HL-60/S4 treated with retinoic acid at 250 ng/mL for 4 days and 3 days (cell line): ENCODE results near the gene C17orf75.
"Not testable (repeated sequence)": the region's sequence is repeated elsewhere in the genome, so short reads cannot be mapped to it uniquely, and the experiment has no call there.

ENCODE experiments used
- in situ Hi-C: fragments of 300-500 bp; cut with MboI; formaldehyde crosslinking; loops from 2 replicates; pipeline ENCODE4 v1.7.0; 2022; ENCODE audit warnings: low sequenced_read_pairs

Gene C17orf75, protein sequence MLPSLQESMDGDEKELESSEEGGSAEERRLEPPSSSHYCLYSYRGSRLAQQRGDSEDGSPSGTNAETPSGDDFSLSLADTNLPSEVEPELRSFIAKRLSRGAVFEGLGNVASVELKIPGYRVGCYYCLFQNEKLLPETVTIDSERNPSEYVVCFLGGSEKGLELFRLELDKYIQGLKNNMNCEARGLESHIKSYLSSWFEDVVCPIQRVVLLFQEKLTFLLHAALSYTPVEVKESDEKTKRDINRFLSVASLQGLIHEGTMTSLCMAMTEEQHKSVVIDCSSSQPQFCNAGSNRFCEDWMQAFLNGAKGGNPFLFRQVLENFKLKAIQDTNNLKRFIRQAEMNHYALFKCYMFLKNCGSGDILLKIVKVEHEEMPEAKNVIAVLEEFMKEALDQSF

DNA sequence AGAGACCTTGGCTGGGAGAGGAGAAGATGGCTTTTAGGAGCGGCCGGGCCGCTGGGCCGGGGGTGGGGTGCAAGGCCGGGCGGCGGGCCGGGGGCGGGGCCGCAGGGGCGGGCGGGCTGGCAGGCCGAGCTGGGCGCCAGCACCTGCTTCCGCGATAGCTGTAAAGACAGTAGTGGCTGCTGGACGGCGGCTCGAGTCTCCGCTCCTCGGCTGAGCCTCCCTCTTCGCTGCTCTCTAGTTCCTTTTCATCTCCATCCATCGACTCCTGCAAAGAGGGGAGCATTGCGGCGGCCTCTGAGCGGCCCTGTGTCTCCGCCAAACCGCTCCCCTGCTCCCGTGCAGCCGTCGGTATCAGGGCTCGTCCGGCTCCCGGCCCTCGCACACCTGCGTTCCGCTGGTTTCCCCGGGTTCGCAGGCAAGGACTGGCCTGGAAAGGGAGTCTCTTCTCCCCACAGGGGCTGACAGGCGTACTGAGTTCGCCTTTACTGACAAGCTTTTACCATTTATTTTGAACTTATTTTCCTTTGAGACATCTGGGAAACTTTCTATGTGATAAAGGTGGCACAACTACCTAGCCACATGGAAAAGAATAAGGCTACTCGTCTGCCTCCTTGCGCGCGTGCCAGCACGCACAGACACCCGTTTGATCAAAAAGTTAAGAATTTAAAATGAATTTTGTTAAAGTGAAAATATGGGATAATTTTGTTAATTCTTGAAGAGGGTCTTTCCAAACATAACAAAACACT is at the start of gene C17orf75:
C17orf75 (minus strand) TSS at position 317 of the 746 bp plus-strand sequence; CDS start at position 283, 34 bp downstream.
- in situ Hi-C loops, result loop anchor here (25.0 kb wide), 1 partner anchor 330 kb away; the partner anchor contains the start of gene LRRC37B

DNA sequence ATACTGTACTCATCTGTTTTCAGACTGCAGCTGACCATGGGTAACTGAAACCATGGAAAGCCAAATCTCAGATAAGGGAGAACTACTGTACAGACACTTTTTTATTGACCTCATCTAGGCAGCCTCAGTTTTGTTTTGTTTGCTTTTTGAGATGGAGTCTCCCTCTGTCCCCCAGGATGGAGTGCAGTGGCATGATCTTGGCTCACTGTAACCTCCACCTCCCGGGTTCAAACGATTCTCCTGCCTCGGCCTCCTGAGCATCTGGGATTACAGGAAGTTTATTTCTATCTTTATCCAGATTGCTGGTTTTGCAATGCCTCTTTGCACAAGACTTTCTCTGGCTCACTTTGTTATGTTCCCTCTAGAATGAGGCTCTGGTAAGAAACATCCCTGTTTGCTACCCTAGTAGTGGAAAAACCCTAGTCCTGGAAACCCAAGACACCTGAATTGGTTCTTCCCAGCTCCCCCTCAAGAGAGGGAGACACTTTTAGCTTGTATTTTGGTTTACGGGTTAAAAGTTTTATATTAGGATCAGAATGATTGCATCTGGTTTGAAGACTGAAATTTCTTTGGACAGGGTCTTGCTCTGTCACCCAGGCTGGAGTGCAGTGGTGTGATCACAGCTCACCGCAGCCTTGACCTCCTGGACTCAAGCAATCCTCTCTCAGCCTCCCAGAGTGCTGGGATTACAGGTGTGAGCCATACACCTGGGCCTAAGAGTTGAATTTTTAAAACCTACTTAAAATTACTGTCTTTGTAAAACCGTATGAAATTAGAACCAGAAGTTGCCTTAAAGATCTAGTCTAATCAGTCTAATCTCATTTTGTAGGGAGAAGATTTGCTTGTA is 46.9 kb upstream of the C17orf75 start:
- in situ Hi-C loops, result no loop called here

DNA sequence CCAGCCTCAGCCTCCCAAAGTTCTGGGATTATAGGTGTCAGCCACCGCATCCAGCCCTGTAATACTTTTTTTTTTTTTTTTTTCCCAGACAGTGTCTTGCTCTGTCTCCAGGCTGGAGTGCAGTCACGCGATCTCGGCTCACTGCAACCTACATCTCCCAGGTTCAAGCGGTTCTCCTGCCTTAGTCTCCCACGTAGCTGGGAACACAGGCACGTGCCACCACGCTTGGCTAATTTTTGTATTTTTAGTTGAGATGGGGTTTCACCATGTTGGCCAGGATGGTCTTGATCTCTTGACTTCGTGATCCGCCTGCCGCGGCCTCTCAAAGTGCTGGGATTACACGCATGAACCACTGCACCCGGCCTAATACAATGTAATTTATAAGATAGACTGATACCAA is 46.2 kb upstream of the C17orf75 start:
- in situ Hi-C loops, result not testable (repeated sequence)

DNA sequence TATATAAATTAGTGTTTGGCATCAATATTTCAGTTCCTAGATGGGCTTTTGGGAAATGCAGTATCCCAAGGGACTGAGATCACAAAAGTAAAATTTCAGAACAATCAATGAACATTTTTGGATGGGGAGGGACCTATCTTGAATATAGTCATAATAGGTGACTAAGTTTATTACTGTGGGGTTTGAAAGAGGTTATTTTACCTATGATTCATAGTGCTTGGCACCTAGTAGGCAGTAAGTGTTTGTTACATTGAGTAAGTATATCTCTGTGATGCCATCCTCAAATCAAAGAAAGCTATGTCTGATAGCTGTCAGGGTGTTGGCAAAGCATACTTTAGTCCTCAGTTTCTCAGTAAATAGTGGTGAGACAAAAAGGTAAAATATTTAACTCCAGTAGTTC is 44.9 kb upstream of the C17orf75 start:
- in situ Hi-C loops, result no loop called here

DNA sequence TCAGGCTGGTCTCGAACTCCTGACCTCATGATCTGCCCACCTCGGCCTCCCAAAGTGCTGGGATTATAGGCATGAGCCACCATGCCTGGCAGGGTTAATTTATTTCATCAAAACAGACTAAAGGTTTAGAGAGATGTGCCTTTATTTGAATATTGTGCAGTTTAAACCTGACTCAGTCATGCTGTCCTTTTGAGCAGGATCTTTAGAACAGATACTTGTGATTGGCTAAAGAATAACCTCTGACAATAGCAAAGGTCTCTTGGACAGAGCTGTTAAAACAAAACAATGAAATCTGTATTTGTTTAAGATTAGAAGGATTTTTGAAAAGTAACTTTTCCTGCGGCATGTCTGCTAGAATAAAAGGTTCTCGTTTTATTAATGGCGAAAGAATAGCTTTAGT is 44.0 kb upstream of the C17orf75 start:
- in situ Hi-C loops, result no loop called here

DNA sequence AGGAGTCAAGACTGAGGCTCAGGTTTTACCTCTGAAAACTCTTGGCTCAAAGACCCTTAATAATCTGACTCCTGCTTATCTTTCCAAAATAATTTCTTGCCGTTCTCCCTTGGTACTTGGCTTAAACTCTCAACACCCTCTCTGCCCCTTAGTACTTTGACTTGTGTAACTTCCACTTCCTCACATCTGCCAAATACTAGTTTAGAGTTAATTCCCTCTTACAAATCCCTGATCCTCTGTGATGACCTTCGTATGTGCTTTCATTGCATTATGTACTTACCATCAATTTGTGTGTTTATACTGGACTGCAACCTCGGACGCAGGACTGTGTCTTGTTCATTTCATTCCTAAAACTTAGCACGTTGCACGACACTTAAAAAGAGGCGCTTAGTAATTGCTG is 43.1 kb upstream of the C17orf75 start:
- in situ Hi-C loops, result no loop called here

DNA sequence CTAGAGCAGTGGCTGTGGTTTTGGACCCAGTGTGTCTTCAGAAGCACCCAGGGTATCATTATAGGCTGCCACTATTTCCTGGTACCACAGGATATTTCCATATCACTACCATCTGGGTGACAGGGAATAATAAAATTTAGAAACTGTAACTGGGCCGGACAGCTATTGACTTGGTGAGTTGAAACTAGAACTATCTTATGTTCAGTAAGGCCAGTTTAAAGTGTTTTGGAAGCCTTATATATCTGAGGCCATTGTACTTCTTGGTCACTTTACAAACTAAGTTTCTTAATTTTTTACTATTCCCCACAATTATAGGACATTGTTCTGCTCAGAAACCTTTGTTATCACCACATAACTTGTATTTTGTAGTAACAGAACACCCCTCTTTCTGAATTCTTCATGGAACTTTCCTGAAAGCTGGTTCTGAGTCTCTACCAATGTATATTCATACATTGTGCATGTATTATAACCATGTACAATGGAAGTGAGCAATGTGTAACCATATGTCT is 42.0 kb upstream of the C17orf75 start:
- in situ Hi-C loops, result no loop called here

DNA sequence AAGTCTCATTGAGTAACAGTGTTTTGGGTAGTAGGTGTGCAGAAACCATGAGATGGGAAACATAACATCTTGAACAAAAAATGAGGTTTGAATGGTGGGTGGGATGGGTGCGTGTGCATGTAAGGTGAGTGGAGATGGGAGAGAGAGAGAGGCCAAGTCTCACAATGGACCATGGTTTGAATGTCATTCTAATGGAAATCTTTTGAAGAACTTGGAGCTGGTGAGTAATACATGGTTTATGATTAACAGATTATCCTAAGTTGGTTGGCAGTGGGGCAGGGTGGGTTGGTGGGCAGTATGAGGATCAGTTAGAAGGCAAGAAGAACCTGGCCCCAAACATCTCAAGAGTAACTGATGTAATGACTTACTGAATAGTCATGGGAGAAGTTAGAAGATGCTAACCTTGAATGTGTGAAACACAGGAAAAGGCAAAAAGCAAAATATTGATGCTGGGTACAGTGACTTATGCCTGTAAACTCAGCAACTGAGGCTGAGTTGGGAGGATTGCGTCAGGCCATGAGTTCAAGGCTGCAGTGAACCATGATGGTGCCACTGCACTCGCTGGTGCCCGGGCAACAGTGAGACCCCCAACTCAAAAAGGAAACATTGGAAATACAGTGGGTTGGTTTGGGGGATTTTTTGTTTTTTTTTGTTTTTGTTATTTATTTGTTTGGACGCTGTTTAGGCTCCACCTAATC is 40.7 kb upstream of the C17orf75 start:
- in situ Hi-C loops, result no loop called here

DNA sequence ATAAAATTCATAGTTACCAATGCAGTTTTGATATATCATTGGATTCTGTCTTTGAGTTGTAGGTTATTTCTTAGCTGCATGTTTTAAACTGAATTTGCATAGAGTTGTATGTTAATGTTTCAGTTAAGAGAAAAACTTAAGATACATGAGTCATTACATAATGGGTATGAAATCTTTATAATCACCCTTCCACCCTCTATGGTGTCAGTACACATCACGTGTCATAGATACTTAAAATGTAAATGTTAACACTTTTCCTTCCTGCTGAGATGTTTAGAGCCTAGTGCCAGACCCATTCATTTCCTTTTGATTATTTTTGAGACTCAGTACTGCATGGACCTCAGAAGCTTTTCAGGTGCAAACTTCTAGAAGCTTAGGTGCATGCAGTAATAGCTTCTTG is 28.5 kb upstream of the C17orf75 start:
- in situ Hi-C loops, result no loop called here

DNA sequence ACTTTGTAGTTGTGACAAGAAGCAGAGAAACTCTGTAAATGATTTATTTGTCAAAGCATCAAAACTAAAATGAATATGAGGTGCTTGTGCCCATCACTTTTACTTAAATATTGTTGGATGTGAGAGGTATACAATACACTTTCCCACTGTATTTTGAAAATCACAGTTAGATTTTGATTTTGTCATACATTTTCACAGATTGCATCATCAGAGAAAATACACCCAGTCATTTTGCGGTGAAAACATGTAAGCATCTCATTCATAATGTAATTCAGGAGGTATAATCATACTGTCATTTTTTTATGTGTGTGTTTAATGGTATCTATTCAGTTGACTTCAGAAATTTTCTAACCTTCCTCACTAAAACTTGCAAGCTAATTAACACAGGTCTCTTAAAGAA is 19.3 kb upstream of the C17orf75 start:
- in situ Hi-C loops, result no loop called here

DNA sequence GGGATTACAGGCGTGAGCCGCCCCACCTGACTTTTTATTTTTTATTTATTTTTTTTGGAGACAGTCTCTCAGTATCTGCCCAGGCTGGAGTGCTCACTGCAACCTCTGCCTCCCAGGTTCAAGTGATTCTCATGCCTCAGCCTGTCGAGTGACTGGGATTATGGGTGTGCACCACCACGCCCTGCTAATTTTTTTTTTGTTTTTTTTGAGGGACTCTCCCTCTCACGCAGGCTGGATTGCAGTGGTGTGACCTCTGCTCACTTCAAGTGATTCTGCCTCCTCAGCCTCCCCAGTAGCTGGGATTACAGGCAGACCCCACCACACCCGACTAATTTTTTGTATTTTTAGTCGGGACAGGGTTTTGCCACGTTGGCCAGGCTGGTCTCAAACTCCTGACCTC is 15.6 kb upstream of the C17orf75 start:
- in situ Hi-C loops, result loop anchor here (10.0 kb wide), 1 partner anchor 57 kb away; no protein-coding TSS in a partner anchor

DNA sequence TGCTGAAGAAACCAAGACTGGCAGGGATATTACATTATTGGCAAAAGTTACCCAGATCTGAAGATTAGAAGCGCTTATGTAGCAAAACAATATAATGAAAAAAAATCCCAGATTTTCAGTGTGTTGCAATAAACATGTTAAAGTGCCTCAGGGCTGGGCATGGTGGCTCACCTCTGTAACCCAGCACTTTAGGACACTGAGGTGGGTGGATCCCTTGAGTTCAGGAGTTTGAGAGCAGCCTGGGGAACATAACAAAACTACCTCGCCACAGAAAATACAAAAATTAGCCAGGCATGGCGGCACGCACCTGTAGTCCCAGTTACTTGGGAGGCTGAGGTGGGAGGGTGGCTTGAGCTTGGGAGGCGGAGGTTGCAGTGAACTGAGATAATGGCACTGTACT is 14.8 kb upstream of the C17orf75 start:
- in situ Hi-C loops, result loop anchor here (10.0 kb wide), 1 partner anchor 58 kb away; no protein-coding TSS in a partner anchor

DNA sequence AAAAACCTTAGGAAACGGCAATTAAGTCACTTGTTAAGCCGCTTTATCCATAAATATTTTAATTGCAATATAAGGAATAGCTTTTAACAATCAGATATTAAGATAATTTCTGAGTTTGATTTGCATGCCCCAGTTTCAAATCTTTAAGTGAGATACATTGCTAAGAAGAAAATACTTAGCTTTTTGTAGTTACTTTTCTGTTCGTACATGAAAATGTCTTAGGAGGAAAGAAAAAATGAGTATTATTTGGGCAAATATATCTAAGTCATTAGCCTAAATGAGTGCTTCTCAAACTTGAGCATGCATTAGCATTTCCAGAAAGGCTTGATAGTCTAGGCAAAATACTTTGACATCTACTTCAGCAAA is 14.4 kb upstream of the C17orf75 start:
- in situ Hi-C loops, result loop anchor here (10.0 kb wide), 1 partner anchor 58 kb away; no protein-coding TSS in a partner anchor

DNA sequence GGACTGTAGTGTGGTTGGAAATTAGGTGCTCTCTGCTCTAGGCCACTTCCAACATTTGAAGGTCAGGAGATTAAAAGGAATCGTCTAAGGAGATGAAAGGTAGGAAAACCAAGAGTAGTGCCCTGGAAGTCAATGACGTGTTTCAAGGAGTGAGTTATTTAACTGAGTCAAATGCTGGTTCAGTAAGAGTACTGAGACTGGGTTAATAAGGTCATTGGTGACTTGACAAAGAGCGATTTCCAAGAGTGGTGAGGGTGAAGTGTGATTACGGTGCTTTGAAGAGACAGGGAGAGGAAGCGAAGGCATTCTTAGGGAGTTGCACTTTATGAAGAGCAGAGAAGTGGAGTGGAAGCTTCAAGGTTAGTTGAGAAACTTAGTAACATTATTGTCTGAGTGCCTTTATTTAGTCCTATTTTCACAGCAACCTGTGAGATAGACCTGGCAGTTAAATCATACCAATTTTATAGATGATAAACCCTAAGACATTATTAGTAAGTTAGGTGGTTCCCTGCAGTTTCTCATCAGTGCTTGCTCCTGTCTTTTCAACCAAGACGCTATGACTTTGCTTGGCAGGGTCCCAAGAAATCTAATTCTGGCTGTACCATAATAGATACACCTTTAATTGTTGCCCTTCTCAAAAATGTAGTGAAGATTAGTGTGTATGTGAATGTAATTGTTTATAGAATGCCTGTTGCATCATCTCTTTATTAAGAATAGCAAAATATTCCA is 13.8 kb upstream of the C17orf75 start:
- in situ Hi-C loops, result loop anchor here (10.0 kb wide), 1 partner anchor 59 kb away; no protein-coding TSS in a partner anchor

DNA sequence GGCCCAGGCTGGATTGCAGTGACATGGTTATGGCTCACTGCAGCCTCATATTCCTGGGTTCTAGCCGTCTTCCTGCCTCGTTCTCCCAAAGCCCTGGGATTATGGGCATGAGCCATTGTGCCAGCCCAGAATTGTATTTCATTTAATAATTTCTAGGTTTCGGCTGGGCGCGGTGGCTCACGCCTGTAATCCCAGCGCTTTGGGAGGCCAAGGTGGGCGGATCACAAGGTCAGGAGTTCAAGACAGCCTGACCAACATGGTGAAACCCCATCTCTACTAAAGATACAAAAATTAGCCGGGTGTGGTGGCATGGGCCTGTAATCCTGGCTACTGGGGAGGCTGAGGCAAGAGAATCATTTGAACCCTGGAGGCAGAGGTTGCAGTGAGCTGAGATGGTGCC is 10.8 kb upstream of the C17orf75 start:
- in situ Hi-C loops, result loop anchor here (10.0 kb wide), 1 partner anchor 62 kb away; no protein-coding TSS in a partner anchor

DNA sequence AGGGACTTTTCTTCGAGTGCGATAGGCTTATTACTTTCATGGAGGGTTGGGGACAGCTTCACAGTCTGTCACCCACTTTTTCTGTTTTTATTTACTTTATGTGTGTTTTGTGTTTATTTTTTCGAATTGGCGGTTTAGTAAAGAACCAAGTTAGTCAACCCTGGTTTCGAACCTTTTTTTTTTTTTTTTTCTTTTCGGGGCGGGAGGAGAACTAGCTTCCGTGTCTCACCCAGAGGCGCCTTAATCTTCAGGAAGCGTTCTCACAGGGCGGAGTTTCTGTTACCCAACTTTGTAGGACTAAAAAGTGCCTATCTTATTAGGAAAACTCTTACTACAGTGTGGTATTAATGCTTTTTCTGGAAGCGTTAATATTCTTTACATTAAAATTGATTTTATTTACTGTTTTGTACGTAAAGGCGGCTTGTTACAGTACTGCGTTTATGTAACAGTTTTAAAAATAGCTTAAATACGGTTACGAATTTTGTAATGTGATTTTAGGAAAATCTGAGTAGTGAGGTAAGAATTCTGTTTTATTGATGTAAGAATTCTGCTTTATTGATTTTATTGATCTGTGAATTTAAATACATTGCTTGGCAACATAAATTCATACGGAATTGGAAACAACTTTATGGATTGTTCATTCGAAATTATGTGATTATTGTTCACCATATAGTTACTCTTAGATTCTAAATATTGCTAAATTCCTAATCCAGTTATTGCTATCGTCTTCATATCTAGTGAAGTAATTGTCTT is 8.9 kb upstream of the C17orf75 start:
- in situ Hi-C loops, result loop anchor here (10.0 kb wide), 1 partner anchor 64 kb away; no protein-coding TSS in a partner anchor

DNA sequence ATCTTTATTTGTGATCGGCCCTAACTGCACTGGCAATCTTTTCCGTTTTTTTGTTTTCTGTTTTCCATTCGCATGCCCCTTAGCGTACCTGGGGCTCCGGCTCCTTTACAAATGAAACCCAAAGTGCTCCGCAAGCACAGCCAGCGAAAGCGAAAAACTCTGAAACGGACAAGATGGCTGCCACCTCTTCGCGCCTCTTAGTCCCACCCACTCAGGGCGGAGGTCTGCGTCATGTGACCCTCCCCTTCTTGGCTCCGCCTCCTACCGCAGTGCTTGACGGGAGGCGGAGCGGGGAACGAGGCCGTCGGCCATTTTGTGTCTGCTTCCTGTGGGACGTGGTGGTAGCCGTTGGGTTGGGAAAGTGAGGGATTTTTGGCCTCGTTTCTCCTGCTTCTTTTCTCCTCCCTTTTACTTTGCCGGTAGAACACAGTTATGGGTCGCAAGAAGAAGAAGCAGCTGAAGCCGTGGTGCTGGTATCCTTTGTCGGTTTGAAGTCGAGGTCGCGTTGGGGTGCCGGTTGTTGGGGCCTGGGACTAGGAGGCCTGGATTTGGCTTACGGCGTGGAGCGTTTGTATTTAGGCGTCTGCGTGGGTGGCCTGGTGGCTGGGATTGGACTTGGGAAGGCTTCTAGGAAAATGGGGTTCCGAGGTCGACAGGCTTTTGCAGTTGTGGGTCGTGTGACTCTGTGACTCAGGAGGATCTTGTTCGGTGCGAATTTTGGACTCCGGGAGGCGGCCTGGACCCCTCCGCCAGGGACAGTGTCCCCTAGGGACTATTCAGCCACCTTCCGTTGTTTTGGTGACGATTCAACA is 8.1 kb upstream of the C17orf75 start, which contains the start of gene ZNF207:
ZNF207 (plus strand) TSS at position 304 of the 812 bp plus-strand sequence; CDS start at position 433, 129 bp downstream.
- in situ Hi-C loops, result loop anchor here (10.0 to 25.0 kb wide), 2 partner anchors 65 to 338 kb away; partner anchors contain the start of gene LRRC37B

DNA sequence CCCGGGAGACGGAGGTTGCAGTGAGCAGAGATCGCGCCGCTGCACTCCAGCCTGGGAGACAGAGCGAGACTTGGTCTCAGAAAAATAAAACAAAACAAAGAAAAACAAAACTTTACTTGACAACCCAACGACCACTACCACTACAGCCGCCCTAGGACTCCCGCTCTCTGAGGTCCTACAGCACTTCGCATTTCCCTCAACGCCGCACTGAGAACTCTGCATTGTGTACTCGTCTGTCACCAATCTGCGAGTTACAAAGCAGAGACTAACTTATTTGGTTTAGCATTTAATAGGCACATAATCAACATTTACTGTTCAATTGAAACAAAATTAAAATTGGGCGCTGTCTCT is 7.5 kb upstream of the C17orf75 start:
- in situ Hi-C loops, result loop anchor here (25.0 kb wide), 1 partner anchor 337 kb away; the partner anchor contains the start of gene LRRC37B
